NCI-H128 (cell line): ENCODE results near the gene PRSS53.
"Not testable (repeated sequence)": the region's sequence is repeated elsewhere in the genome, so short reads cannot be mapped to it uniquely, and the experiment has no call there.

Experiments used
- DNase-seq: peaks from one replicate; lab custom pipeline; 2025; ENCODE audit not compliant: unreplicated experiment; lab: John Stamatoyannopoulos, UW

PRSS53 gene

GRCh38 chr16:31088459-31089183 is at the start of gene PRSS53:
Gene PRSS53, minus strand, starts transcription at chr16:31088943. Its CDS starts 134 bp downstream, at chr16:31088809.
- DNase-seq: no peak

GRCh38 chr16:31136822-31137499 is 48.2 kb upstream of the PRSS53 start:
- not testable (repeated sequence) for DNase-seq

GRCh38 chr16:31136287-31136662 is 47.5 kb upstream of the PRSS53 start:
- no peak for DNase-seq

GRCh38 chr16:31135535-31136286 is 47.0 kb upstream of the PRSS53 start, which contains the start of gene PRSS8:
Gene PRSS8, minus strand, starts transcription at chr16:31135727. Its CDS starts 229 bp downstream, at chr16:31135498.
- no peak for DNase-seq

DNA sequence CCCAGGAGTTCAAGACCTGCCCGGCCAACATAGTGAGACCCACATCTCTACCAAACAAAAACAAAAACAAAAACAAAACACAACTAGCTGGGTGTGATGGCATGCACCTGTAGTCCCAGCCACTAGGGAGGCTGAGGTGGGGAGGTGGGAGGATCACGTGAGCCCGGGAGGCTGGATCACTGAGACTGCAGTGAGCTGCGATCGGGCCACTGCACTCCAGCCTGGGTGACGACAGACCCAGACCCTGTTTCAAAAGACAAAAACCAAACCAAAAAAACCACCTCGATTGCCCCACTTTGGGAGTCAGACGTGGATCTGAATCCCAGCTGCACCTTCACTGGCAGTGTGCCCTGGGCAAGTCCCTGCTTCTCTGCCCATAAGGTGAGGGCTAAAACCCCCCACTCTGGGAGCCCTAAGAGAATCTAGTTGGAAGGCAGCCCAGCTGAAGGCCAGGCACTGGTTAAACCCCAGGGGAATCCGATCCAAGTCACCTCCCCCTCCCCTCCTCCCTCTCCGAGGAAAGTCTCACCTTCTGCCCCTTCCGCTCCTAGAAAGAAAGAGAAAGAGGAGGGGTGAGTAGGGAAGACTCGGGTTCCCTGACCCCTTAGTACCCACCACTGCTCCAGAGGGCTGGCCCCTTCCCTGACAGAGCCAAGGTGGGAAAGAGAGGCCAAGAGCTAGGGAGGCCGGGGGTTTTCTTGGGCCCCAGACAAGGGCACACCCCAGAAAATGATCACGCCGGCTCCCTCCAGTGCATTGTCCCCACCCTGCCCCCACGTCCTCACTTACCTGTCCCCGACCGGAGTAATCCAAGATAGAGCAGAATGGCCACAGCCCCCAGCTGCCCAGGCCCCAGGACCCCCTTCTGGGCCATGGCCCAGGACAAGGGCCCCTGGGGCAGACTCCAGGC is 46.1 kb upstream of the PRSS53 start:
- DNase-seq: no peak

DNA sequence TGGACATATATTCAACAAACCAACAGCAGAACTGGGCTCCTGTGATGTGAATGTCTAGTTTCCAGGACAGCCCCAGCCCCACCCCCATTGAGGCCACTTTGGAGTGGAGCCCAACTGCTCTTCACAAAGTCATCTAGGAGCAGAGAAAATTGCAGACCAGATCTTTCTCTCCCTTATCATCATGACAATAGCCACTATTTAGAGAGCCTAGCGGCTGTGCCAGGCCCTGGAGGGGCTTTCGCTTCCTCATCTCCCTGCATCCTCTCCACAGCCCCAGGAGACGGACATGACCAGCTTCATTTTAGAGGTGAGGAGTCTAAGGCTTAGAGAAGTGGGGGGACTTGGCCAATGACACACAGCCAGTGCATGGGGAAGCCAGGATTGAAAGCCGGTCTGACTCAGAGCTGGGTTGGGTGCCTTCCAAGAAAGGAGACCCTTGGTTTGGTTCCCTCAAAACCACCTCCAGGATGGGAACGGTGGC is 45.4 kb upstream of the PRSS53 start:
- no peak for DNase-seq

DNA sequence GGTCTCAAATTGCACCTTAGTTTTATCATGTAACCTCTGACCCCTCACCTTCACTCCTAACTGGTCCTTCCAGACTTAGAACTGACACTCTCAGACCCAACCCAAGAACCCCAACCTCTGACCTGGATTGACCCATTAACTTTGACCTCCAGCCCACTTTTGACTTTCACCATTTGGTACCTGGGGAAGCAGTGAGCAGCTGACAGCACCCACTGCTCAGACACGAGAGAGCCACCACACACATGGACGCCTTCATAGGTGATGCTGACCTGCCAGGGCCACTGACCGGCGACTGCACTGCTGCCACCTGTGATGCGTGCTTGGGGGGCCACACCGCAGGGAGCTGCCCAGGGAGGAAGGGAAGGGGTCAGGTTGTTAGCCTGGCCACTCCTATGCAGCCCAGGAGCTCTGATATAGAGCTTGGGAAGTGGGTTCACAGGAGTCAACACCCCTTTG is 44.3 kb upstream of the PRSS53 start:
- no peak for DNase-seq

DNA sequence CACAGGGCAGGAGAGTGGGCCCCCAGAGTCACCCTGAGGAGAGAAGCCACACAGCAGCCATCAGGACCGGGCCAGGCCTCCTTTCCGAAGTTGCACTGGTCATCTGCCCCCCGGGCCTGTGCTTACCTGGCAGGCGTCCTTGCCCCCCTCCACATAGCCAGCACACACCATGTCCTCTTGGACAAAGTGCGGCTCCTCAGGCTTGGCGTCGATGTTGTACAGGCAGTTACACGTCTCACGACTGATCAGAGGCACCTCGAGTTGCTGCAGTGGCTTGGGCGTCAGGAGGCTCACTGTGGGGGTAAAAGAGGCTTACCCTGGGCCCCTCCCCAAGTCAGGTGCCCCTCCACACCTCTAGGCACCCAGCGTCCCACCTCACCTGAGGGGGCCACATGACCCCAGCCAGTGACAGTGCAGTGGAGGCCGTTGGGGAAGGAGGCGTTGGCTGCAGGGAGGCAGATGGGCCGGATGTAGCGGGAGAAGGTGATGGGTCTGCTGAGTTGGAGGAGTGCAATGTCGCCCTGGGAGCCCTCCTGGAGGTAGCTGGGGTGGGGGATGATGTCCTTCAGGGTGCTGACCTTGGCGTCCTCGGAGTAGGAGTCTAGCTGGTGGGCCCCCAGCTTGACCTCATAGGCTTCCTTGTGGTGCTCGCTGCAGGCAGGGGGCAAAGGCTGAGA is 43.7 kb upstream of the PRSS53 start:
- DNase-seq: no peak

GRCh38 chr16:31131841-31132271 is 43.1 kb upstream of the PRSS53 start:
- no peak for DNase-seq

DNA sequence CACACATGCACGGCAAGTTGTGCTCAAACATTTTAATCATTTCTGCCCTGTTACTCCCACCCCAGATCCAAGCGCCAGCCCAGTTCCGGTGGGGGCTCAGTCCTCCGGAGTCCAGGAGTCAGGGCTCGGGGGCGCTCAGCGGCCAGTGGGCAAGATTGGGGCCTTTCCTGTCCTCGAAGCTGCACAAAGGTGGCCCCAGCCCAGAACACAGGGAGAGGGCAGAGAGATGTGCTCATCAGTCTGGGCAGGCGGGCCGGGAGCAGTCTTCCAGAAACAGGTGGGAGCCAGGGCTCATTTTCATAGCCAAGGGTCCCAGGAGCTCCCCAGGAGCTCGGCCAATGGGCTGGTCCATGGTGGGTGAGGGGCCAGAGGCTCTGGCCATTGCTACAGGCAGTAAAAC is 42.7 kb upstream of the PRSS53 start:
- no peak for DNase-seq

- no peak for DNase-seq
Measured at GRCh38 chr16:31130899-31131298, 42.2 kb upstream of the PRSS53 start.

GRCh38 chr16:31130336-31130891 is 41.7 kb upstream of the PRSS53 start:
- no peak for DNase-seq

DNA sequence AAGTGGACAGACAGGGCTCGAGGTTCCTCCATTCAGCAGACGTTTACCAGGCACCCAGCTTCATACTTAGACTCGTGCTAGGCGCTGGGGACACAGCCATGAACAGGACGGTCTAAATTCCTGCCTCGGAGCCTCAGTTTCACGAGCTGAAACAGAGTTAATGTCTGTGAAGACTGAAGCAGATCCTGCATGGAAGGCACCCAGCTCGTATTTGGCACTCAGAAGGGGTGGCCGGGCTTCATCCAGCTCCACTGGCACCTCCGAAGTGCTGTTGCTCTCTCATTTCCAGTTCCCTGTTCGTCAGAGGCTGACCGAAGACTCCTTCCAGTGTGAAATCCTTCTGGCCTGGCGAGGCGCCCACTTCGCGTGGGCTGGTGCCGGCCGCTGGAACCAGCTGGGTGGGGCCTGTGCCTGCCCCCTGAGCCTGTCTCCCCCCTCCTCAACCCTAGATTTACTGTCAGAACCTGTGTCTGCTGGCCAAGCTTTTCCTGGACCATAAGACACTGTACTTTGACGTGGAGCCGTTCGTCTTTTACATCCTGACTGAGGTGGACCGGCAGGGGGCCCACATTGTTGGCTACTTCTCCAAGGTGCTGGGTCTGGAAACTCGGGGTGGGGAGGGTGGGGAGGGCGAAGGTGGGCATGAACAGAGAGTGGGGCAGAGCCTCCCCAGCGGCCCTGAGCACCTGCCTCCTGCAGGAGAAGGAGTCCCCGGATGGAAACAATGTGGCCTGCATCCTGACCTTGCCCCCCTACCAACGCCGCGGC is 41.0 kb upstream of the PRSS53 start:
- no peak for DNase-seq

DNA sequence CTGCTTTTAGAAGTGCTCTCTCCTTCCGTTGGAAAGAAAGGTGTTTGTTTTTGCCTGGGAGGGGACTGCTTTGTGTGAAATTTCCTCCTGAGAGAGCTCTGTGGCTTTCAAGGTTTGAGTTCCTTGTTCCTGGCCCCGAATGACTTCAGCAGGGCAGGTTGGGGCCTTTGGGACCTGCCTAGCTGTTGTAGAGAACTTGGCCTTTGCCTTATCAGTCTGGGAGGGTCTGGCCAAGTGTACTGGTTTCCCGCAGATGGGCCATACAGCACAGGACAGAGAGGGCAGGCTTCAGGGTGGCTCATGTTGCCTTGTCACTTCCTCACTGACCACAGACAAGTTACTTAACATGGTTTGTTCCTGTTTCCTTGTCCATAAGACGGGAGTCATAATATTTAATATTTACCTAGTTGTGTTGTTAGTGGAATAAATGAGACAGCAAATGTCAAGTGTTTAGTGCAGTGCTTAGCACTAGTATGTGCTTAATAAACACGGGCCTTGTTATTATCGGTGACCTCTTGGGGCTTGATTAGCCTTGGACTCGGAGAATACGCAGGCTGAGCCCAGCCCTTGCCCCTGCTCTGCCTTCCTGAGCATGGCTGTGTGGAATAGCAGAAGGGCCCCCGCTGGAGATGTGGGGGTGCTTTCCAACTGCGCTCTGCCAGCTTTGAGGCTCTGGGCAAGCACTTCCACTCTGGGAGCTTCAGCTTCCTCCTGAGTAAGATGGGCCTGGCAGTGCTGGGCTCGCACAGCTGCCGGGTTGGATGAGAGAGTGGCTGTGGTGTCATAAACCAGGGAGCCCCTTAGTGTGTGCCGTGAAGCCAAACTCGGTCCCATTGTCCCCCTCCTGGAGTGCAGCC is 40.2 kb upstream of the PRSS53 start:
- DNase-seq: no peak

DNA sequence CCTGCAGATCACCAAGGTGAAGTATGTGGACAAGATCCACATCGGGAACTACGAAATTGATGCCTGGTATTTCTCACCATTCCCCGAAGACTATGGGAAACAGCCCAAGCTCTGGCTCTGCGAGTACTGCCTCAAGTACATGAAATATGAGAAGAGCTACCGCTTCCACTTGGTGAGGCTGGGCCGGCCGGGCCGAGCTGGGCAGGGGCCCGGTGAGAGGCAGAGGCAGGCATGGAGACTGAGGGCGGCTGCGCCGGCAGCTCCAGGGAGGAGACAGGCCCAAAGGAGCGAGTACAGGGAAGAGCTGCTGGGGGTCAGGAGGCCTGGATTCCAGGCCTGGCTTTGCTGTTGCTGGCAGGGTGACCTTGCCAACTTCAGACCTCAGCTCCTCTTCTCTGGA is 38.4 kb upstream of the PRSS53 start:
- DNase-seq: no peak

DNA sequence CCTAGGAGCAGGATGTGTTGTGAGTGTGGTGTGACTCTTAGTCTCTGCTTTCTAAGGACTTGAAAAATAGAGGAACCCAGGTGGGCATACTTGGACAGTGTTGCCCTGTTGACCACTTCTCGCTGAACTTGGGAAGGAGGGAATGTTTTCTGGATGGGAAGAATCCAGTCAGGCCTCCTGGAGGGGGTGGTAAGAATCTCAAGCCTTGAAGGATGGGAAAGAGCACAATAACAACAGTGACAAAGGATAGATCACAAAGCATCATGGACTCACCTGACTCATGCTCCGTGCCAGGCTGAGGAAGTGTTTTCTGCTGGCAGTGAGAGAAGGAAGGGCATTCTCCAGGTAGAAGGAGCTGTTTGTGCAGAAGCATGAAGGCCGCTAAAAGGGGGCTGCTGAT is 37.1 kb upstream of the PRSS53 start:
- no peak for DNase-seq

- DNase-seq: no peak
Measured at GRCh38 chr16:31120129-31120528, 31.4 kb upstream of the PRSS53 start.
